PC-9 (cell line): ENCODE results near the gene TJP3. TPM values are rescaled to one million over a fixed set of nuclear protein-coding genes. Genes with fewer than 3 reads are reported as not detected.

Experiments
- BruUV-seq: library from RNA; stranded (reverse); fragments of 400-500 nt; replicated peaks from 2 replicates; lab custom pipeline; 2021; lab: Mats Ljungman, UMichigan
- CTCF ChIA-PET: fragments of 300-600 bp; sonication (Branson Sonifier 250); formaldehyde crosslinking; loops from one replicate; lab custom pipeline; 2022; ENCODE audit warnings: antibody characterized with exemption; lab: Charles Lee
- POLR2A ChIA-PET: fragments of 300-600 bp; sonication (Branson Sonifier 250); formaldehyde crosslinking; loops from one replicate; lab custom pipeline; 2022; ENCODE audit warnings: antibody characterized with exemption; ENCODE audit not compliant: unreplicated experiment; lab: Charles Lee
- DNase-seq, 2 experiments: peaks; one replicate each; pipeline versions ENCODE4 v3.0.0 to v3.0.0-alpha.2; 2015 to 2022; ENCODE audit warnings: mixed read lengths in 1 of 2
- H2AFZ ChIP-seq: fragments of 200-600 bp; sonication (generic); 2 replicates; pipeline ENCODE4 v1.8.1; 2017; ENCODE audit warnings: antibody characterized with exemption
- H3F3A ChIP-seq: fragments of 200-600 bp; sonication (generic); 2 replicates; pipeline ENCODE4 v1.8.1; 2017; ENCODE audit warnings: antibody characterized with exemption, mild to moderate bottlenecking, low read depth; ENCODE audit not compliant: insufficient read depth
- H3K27ac ChIP-seq: fragments of 200-600 bp; sonication (generic); 2 replicates; pipeline ENCODE4 v1.6.1; 2016; ENCODE audit warnings: mixed run types
- H3K27me3 ChIP-seq: fragments of 200-600 bp; sonication (generic); 2 replicates; pipeline ENCODE4 v1.6.1; 2016; ENCODE audit warnings: low read depth, mixed run types; ENCODE audit not compliant: insufficient read depth
- H3K36me3 ChIP-seq: fragments of 200-600 bp; sonication (generic); 2 replicates; pipeline ENCODE4 v1.6.1; 2016; ENCODE audit warnings: low read depth, mixed run types
- H3K4me1 ChIP-seq: fragments of 200-600 bp; sonication (generic); replicated peaks from 2 replicates; pipeline ENCODE4 v1.6.1; 2016; ENCODE audit warnings: mixed run types; ENCODE audit not compliant: insufficient read depth
- H3K4me2 ChIP-seq: fragments of 200-600 bp; sonication (generic); 2 replicates; pipeline ENCODE4 v1.6.1; 2017; ENCODE audit warnings: mixed run types
- H3K4me3 ChIP-seq: fragments of 200-600 bp; sonication (generic); 2 replicates; pipeline ENCODE4 v1.6.1; 2016; ENCODE audit warnings: mixed run types
- H3K79me2 ChIP-seq: fragments of 200-600 bp; sonication (generic); 2 replicates; pipeline ENCODE4 v1.6.1; 2017; ENCODE audit warnings: low read depth, mixed run types
- H3K9me2 ChIP-seq: fragments of 200-600 bp; sonication (generic); 2 replicates; pipeline ENCODE4 v1.8.1; 2017; ENCODE audit warnings: mild to moderate bottlenecking; ENCODE audit not compliant: insufficient read depth
- H3K9me3 ChIP-seq: fragments of 200-600 bp; sonication (generic); 2 replicates; pipeline ENCODE4 v1.8.1; 2016; ENCODE audit warnings: low read depth; ENCODE audit not compliant: insufficient read depth
- H4K20me1 ChIP-seq: fragments of 200-600 bp; sonication (generic); 2 replicates; pipeline ENCODE4 v1.8.1; 2017; ENCODE audit not compliant: insufficient read depth
- EZH2 ChIP-seq: fragments of 200-600 bp; sonication (generic); IDR thresholded peaks from 2 replicates; pipeline ENCODE4 v1.8.0; 2017; ENCODE audit warnings: antibody characterized with exemption, low read depth
- intact Hi-C: fragments of 100-400 bp; cut with micrococcal nuclease; formaldehyde crosslinking; loops from one replicate; pipeline ENCODE4 v1.10.0; 2022; ENCODE audit not compliant: unreplicated experiment
- total RNA-seq: library from RNA; stranded (reverse); gene quantifications from 2 replicates; pipeline ENCODE4 v1.2.3, GENCODE V29; 2021
- TF ChIP-seq, protein P1 (sequence below): fragments of 200-600 bp; sonication (generic); conservative IDR thresholded peaks from 2 replicates; pipeline ENCODE4 v1.6.1; 2017; ENCODE audit warnings: mixed run types, antibody characterized with exemption, mild to moderate bottlenecking, moderate library complexity

Gene TJP3
- total RNA-seq, 1 experiment from 2014 or later: 56.8 TPM

DNA sequence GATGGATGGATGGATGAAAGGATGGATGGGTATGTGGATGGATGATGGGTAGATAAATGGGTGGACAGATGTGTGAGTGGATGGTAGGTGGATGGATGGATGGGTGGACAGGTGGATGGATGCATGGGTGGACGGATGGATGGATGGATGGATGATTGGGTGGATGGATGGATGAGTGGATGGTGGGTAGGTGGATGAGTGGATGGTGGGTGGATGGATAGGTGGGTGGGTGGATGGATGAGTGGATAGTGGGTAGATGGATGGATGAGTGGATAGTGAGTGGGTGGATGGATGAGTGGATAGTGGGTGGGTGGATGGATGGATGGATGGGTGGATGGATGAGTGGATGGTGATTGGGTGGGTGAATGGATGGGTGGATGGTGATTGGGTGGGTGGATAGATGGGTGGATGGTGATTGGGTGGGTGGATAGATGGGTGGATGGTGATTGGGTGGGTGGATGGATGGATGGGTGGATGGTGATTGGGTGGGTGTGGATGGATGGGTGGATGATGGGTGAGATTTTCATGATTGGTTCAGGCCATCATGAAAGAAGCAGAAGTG, 68.4 kb downstream of the TJP3 start:
- intact Hi-C loops: no loop called here
- Histone ChIP-seq H3K27me3 (no peaks in the 10 kb centered on the region), H3K36me3 (no peaks in the 10 kb centered on the region), H2AFZ (no peak overlapping the region), H3K4me3 (no peak overlapping the region), H3K9me2 (no peaks in the 10 kb centered on the region), H3K27ac (no peak overlapping the region), H3K9me3 (no peaks in the 10 kb centered on the region), H3K4me2 (no peak overlapping the region), H3K79me2 (no peaks in the 10 kb centered on the region), H4K20me1 (no peaks in the 10 kb centered on the region), H3F3A (no peaks in the 10 kb centered on the region), H3K4me1 (no peaks in the 10 kb centered on the region)
- TF ChIP-seq, protein P1, sequence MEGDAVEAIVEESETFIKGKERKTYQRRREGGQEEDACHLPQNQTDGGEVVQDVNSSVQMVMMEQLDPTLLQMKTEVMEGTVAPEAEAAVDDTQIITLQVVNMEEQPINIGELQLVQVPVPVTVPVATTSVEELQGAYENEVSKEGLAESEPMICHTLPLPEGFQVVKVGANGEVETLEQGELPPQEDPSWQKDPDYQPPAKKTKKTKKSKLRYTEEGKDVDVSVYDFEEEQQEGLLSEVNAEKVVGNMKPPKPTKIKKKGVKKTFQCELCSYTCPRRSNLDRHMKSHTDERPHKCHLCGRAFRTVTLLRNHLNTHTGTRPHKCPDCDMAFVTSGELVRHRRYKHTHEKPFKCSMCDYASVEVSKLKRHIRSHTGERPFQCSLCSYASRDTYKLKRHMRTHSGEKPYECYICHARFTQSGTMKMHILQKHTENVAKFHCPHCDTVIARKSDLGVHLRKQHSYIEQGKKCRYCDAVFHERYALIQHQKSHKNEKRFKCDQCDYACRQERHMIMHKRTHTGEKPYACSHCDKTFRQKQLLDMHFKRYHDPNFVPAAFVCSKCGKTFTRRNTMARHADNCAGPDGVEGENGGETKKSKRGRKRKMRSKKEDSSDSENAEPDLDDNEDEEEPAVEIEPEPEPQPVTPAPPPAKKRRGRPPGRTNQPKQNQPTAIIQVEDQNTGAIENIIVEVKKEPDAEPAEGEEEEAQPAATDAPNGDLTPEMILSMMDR: no peak
- TF ChIP-seq EZH2: no peak
- DNase-seq: no peak
- no TSS peak for BruUV-seq
- ChIA-PET CTCF (no interaction called here), POLR2A (no interaction called here)

DNA sequence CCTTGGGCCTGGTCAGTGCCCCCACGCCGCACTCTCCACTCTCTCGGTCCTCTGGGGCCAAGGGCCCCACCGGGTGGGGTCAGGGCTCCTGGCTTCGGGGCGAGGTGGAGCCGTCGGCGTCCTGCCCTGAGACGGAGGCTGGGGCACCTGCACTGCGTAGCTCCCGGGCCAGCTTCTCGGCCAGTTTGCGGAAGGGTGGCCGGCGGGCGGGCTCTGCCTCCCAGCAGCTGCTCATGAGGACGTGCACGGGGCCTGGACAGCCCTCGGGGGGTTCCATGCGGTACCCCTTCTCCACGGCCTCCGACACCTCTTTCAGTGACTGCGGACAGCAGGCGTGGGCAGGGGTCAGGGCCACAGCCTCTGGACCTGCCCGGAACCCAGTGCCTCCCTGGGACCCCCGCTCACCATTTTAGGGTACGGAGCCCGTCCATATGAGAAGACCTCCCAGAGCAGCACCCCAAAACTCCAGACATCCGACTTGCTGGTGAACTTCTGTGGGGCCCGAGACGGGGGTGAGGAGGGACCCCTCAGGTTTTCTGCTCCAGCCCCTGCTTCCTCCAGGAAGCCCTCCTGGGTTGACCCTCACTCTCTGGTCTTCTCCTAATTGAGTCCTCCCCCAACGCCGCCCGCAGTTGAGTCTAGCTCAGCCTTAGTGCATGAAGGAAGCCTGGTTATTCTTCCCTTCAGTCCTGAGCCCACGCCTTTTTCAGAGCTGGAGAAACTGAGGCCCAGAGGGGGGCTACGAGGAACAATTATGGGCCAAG, 70.1 kb downstream of the TJP3 start:
- Histone ChIP-seq H3F3A (no peaks in the 10 kb centered on the region), H3K79me2 (no peaks in the 10 kb centered on the region), H3K36me3 (no peaks in the 10 kb centered on the region), H3K9me2 (no peaks in the 10 kb centered on the region), H2AFZ (no peak overlapping the region), H4K20me1 (no peaks in the 10 kb centered on the region), H3K9me3 (no peaks in the 10 kb centered on the region), H3K4me1 (no peaks in the 10 kb centered on the region), H3K4me3 (no peak overlapping the region), H3K27ac (no peak overlapping the region), H3K4me2 (no peak overlapping the region), H3K27me3 (no peaks in the 10 kb centered on the region)
- CTCF ChIA-PET: no interaction called here
- DNase-seq: no peak
- POLR2A ChIA-PET: no interaction called here
- no peak for TF ChIP-seq EZH2
- TF ChIP-seq, protein P1: no peak
- no TSS peak for BruUV-seq
- intact Hi-C loops: no loop called here

DNA sequence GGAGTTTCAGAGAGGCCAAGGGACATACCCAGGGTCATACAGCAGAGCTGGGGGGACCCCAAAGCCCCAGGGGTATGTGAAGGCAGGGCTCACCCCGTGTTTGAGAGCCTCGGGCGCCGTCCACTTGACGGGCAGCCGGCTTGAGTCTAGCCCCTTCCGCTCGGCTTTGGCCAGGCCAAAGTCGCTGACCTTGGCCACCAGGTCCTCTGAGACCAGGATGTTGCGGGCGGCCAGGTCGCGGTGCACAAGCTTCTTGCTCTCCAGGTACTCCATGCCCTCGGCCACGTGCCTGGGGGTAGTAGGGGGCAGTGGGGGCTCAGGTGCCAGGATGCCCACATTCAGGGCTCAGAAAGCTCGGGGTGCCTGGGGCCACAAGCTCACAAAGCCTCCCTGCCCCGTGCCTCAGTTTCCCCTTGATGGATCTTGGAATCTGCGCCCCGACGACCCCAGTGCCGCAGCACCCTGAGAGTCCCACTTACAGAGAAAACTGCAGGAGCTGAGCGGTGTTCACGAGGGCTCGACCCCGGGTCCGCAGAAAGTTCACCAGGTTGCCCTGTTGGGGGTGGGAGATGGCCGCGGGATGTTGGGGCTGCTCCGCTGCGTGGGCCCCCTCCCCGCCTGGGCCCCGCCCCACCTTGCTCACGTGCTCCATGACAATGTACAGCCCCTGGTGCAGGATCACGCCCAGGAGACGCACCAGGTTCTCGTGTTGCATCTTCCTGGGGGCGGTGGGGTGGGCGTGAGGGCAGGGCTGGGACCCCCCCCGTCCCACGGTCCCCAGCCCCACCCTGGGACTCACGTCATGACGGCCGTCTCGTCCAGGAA, 70.9 kb downstream of the TJP3 start:
- ChIA-PET CTCF (no interaction called here), POLR2A (no interaction called here)
- Histone ChIP-seq H3K9me2 (no peaks in the 10 kb centered on the region), H3K27me3 (no peaks in the 10 kb centered on the region), H3K9me3 (no peaks in the 10 kb centered on the region), H3F3A (no peaks in the 10 kb centered on the region), H3K4me1 (no peaks in the 10 kb centered on the region), H3K4me3 (no peak overlapping the region), H2AFZ (no peak overlapping the region), H3K36me3 (no peaks in the 10 kb centered on the region), H3K4me2 (no peak overlapping the region), H3K79me2 (no peaks in the 10 kb centered on the region), H3K27ac (no peak overlapping the region), H4K20me1 (no peaks in the 10 kb centered on the region)
- TF ChIP-seq EZH2: no peak
- TF ChIP-seq, protein P1: no peak
- no peak for DNase-seq
- no TSS peak for BruUV-seq
- intact Hi-C loops: no loop called here
